ENCODE measurements around the gene SEC22A. TPM values are rescaled to one million over a fixed set of nuclear protein-coding genes. Genes with fewer than 3 reads are reported as not detected.
"Not testable (repeated sequence)": the region's sequence is repeated elsewhere in the genome, so short reads cannot be mapped to it uniquely, and the experiment has no call there.

The SEC22A gene
- total RNA-seq, 2 donors from 2014 or later, result 26.8 to 34.9 TPM

- H3K27ac ChIP-seq, result no peak overlapping the region
- WGBS, result 100% methylated on average over 1 of the region's 1 CpG
- intact Hi-C loops (cut with DNase I), result no loop called here
- no peaks in the 10 kb centered on the region for H3K4me1 ChIP-seq (replicated peaks)
- no peaks in the 10 kb centered on the region for H3K9me3 ChIP-seq
- H3K27me3 ChIP-seq (replicated peaks; ENCODE audit: insufficient read depth), result no peaks in the 10 kb centered on the region
- no peak overlapping the region for H3K4me3 ChIP-seq
- DNase-seq (ENCODE audit: low spot score), result no peak
- TF ChIP-seq POLR2A (IDR thresholded peaks at IDR 0.05), result no peak
- TF ChIP-seq POLR2AphosphoS5 (IDR thresholded peaks at IDR 0.05), result no peak
- TF ChIP-seq CTCF (IDR thresholded peaks at IDR 0.05), result no peak
- H3K36me3 ChIP-seq, result no peaks in the 10 kb centered on the region
Observed at GRCh38 chr3:123198372-123198771, 3.4 kb upstream of the SEC22A start.

DNA sequence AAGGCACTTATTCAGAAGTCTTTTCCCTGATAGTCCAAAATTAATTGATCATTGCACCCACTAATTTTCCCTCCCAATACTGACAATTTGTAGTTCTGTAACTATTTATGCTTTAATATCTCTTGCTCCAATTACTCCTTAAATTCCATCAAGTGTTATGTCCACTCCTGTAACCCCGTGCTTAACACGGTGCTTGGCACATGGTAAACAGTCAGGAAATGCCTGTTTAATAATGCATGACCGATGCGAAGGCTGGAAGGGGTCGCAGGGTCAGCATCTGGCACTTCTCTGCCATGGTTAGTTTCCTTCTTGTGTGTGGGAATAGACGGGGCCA, 553 bp upstream of the SEC22A start:
- no peak for DNase-seq (ENCODE audit: low spot score)
- H3K4me3 ChIP-seq, result peak overlapping the region; percentile 83 to 94
- TF ChIP-seq CTCF (IDR thresholded peaks at IDR 0.05), result no peak
- TF ChIP-seq POLR2AphosphoS5 (IDR thresholded peaks at IDR 0.05), result no peak
- no peak for TF ChIP-seq POLR2A (IDR thresholded peaks at IDR 0.05)
- 3% methylated on average over 6 of the region's 6 CpGs for WGBS
- H3K4me1 ChIP-seq (replicated peaks), result no peaks in the 10 kb centered on the region
- H3K27ac ChIP-seq, result peak overlapping the region; percentile 59 to 90
- intact Hi-C loops (cut with DNase I), result no loop called here
- no peaks in the 10 kb centered on the region for H3K36me3 ChIP-seq
- H3K27me3 ChIP-seq (replicated peaks; ENCODE audit: insufficient read depth), result no peaks in the 10 kb centered on the region
- H3K9me3 ChIP-seq, result no peaks in the 10 kb centered on the region

DNA sequence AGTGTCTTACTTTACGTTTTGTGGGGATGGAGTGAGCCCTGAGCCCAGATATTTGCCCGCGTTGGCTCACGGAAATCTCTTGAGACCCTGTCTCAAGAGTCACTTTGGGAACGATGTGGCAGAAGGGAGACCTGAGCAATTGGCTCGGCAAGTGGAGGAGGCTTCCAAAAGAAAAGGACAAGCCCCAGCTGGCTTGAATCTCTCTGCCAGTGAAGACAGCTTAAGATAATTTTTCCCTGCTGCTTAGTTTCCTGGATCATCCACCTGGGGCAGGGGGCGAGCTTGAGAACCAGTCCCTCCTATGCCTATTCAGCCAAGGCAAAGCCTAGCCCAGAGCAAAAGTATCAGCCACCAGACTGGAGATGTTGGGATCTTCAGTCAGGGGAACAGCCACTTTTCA, 708 bp downstream of the SEC22A start:
- WGBS, result under 1% methylated on average over 7 of the region's 7 CpGs
- Histone ChIP-seq H3K27me3 (replicated peaks; ENCODE audit: insufficient read depth) (no peaks in the 10 kb centered on the region), H3K36me3 (no peaks in the 10 kb centered on the region), H3K4me1 (replicated peaks) (no peaks in the 10 kb centered on the region), H3K4me3 (peak overlapping the region; percentile 83 to 94), H3K27ac (peak overlapping the region; percentile 90), H3K9me3 (no peaks in the 10 kb centered on the region)
- no peak for DNase-seq (ENCODE audit: low spot score)
- TF ChIP-seq POLR2A (IDR thresholded peaks at IDR 0.05) (no peak), CTCF (IDR thresholded peaks at IDR 0.05) (peak in 1 of 4 experiments; percentile 6), POLR2AphosphoS5 (IDR thresholded peaks at IDR 0.05) (no peak)
- intact Hi-C loops (cut with DNase I), result no loop called here

DNA sequence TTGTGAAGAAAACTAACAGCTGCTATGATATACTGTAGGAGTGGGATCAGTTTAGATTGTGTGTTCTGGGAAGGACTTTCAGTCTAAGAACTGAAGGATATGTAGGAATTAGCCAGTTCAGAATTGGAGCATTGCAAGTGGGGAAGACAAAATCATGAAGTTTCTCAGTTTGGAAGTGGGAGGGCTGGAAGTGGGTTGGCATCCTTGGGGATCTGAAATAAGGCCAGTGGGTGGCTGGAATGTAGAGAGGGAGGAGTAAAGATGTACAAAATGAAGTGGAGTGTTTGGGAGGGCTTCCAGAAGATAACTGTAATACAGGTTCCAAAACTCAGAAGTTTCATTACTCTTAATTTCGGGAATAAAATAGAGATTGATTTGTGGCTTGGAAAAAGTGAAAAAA, 17.2 kb downstream of the SEC22A start:
- TF ChIP-seq POLR2AphosphoS5 (IDR thresholded peaks at IDR 0.05), result no peak
- TF ChIP-seq POLR2A (IDR thresholded peaks at IDR 0.05), result no peak
- no peak for TF ChIP-seq CTCF (IDR thresholded peaks at IDR 0.05)
- intact Hi-C loops (cut with DNase I), result no loop called here
- H3K9me3 ChIP-seq, result no peaks in the 10 kb centered on the region
- H3K36me3 ChIP-seq, result no peaks in the 10 kb centered on the region
- DNase-seq (ENCODE audit: low spot score), result no peak
- no peaks in the 10 kb centered on the region for H3K27me3 ChIP-seq (replicated peaks; ENCODE audit: insufficient read depth)
- no peaks in the 10 kb centered on the region for H3K4me1 ChIP-seq (replicated peaks)
- no peak overlapping the region for H3K27ac ChIP-seq
- 100% methylated on average over 1 of the region's 1 CpG for WGBS
- no peak overlapping the region for H3K4me3 ChIP-seq

- H3K9me3 ChIP-seq; H3K4me1 ChIP-seq (replicated peaks); DNase-seq (ENCODE audit: low spot score); H3K4me3 ChIP-seq; H3K36me3 ChIP-seq; intact Hi-C loops (cut with DNase I); H3K27ac ChIP-seq; H3K27me3 ChIP-seq (replicated peaks; ENCODE audit: insufficient read depth): not testable (repeated sequence)
- 92% methylated on average over 4 of the region's 4 CpGs for WGBS
Observed at GRCh38 chr3:123221369-123221768, 19.6 kb downstream of the SEC22A start.

Measured in prostate gland (tissue), 2 donors.